Neural crest cell (in vitro differentiated cells): ENCODE results near the gene LEMD1. TPM values are rescaled to one million over a fixed set of nuclear protein-coding genes. Genes with fewer than 3 reads are reported as not detected.

ENCODE experiments used
- DNase-seq: peaks from one replicate; pipeline ENCODE4 v3.0.0; 2021; ENCODE audit warnings: low read depth, mixed read lengths, low spot score
- H3K27ac Mint-ChIP-seq: one replicate; pipeline ENCODE4 v1.8.0; 2021; ENCODE audit warnings: mild to moderate bottlenecking, mixed read lengths; ENCODE audit not compliant: unreplicated experiment
- H3K27me3 Mint-ChIP-seq: 2 replicates; pipeline ENCODE4 v1.8.0; 2021; ENCODE audit warnings: low read depth, mild to moderate bottlenecking, mixed read lengths
- H3K36me3 Mint-ChIP-seq: 2 replicates; pipeline ENCODE4 v1.8.0; 2021; ENCODE audit warnings: low read depth, mild to moderate bottlenecking, mixed read lengths
- H3K4me1 Mint-ChIP-seq: 2 replicates; pipeline ENCODE4 v1.8.0; 2021; ENCODE audit warnings: mixed read lengths
- H3K4me3 Mint-ChIP-seq: one replicate; pipeline ENCODE4 v1.8.0; 2021; ENCODE audit warnings: mild to moderate bottlenecking, mixed read lengths
- H3K9me3 Mint-ChIP-seq: 2 replicates; pipeline ENCODE4 v1.8.0; 2021; ENCODE audit warnings: mixed read lengths
- total RNA-seq: library from RNA; stranded (reverse); gene quantifications from 2 replicates; pipeline ENCODE4 v1.2.1, GENCODE V29; 2021
- TF ChIP-seq, protein P1 (sequence below): fragments of 200-600 bp; sonication (generic); conservative IDR thresholded peaks from 2 replicates; pipeline ENCODE4 v1.5.0; 2021; ENCODE audit warnings: antibody characterized with exemption, mild to moderate bottlenecking

LEMD1 gene
- total RNA-seq, 1 donor from 2014 or later: 10.7 TPM

DNA sequence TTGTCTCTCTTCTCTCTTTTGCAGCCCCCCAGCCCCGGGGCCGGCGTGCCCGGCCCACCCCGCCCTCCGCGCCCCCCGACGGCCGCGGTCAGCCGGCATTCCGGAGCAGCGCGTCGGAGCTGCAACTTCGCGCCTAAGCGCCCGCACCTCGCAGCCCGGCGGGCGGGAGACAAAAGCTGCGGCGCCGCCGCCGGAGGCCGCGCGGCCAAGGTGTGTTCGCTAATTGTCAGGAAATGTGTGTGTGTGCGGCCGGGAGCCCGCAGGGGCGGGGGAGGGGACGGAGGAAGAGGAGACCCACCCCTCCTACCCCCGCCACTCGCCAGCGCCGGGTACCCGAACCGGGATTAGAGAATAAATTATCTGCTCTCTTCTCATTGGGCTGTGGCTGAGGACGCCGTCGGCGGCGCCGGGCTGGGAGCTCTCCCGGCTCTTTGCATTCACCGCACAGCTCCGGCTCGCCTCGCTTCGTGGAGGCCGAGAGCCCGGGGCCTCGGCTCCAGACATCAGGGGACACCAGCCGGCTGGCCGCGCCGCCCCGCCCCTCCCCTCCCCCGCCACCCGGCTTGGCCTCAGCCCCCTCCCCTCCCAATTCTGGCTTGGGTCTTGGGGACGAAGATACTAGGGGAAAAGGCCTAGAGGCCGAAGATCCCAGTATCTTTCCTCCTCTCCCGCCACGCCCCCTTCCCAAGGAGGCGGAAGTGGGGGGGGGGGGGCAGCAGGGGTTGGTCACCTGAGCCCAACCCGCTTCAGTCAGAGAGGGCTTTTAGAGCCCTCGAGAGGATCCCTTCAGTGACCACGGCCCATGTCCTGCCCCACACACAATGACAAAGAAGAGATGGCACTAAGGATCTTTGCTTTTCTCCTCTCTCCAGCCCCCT lies 35.3 kb upstream of the LEMD1 start:
- TF ChIP-seq, protein P1, sequence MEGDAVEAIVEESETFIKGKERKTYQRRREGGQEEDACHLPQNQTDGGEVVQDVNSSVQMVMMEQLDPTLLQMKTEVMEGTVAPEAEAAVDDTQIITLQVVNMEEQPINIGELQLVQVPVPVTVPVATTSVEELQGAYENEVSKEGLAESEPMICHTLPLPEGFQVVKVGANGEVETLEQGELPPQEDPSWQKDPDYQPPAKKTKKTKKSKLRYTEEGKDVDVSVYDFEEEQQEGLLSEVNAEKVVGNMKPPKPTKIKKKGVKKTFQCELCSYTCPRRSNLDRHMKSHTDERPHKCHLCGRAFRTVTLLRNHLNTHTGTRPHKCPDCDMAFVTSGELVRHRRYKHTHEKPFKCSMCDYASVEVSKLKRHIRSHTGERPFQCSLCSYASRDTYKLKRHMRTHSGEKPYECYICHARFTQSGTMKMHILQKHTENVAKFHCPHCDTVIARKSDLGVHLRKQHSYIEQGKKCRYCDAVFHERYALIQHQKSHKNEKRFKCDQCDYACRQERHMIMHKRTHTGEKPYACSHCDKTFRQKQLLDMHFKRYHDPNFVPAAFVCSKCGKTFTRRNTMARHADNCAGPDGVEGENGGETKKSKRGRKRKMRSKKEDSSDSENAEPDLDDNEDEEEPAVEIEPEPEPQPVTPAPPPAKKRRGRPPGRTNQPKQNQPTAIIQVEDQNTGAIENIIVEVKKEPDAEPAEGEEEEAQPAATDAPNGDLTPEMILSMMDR: no peak
- no peaks in the 10 kb centered on the region for H3K36me3 Mint-ChIP-seq
- peaks cover 25% of the 10 kb centered on the region for H3K4me1 Mint-ChIP-seq
- no peaks in the 10 kb centered on the region for H3K9me3 Mint-ChIP-seq
- peaks cover 85% of the 10 kb centered on the region for H3K27me3 Mint-ChIP-seq
- H3K4me3 Mint-ChIP-seq: peak overlapping the region; percentile 91
- DNase-seq: peak; percentile 50
- H3K27ac Mint-ChIP-seq: no peak overlapping the region

DNA sequence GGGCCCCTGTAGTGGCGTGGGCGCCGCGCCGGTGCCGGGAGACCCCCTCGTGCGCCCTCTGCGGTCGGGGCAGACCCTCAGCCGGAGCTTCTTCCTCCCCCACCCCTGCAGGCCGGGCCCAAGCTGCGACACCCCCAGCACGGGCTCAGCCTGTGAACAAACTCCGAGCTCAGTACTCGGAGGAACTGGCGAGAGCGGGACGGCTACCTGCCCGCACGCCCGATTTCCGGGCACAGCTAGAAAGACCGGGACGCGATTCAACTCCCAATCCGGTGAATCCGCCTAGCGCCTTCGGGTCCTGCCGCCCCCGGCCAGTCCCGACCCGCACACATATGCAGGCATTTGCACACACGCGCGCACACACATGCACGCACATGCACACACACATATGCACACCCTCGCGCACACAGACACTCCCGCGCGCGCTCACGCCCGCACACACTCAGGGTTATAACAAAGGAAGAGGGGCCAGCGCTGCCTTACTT lies 34.6 kb upstream of the LEMD1 start:
- peaks cover 32% of the 10 kb centered on the region for H3K4me1 Mint-ChIP-seq
- DNase-seq: no peak
- H3K27ac Mint-ChIP-seq: peak overlapping the region; percentile 86

DNA sequence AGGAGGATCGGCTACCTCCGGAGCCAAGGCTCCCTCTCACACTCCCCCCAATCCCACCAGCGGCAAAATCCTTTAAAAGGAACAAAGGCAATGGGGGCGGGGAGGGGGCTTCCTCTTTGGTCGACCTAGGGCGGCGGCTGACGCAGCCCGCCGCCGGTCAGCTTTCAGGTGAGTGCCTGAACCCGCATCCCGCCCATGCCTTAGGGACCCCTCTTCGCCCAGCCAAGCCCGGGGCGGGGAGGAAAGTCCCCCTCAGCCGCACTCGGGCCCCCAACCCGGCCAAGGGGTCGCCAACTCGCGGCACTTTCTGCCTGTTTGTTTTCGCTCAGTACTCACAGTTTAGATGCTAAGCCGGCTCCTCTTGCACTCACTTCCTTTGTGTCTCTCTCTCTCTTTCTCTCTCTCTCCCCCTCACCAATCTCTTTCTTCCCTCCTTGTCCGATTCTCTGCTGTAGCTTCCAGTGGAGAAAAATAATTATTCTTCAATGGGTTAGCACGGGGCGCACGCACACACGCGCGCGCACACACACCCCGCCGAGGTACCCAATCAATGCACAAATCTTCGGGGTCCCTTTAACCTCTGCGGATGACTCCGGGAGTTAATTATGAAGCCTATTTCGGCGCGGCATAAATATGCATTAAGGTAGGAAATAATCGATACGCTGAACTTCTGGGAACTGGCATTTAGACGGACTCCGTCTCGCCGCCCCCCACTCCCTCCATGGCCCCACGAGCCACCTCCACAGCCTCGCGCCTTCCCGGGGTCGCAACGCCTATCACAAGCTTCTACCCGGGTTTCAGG lies 33.9 kb upstream of the LEMD1 start, which contains the start of gene BLACAT1:
TSS of gene BLACAT1 (minus strand) at position 465 of the 802 bp plus-strand sequence.
- TF ChIP-seq, protein P1: no peak
- DNase-seq: no peak
- Mint-ChIP-seq H3K9me3 (no peaks in the 10 kb centered on the region), H3K4me3 (peak within 1 kb of the TSS; percentile 91), H3K36me3 (no peaks in the 10 kb centered on the region), H3K27ac (peak within 1 kb of the TSS; percentile 86), H3K27me3 (peaks cover 83% of the 10 kb centered on the region), H3K4me1 (peaks cover 39% of the 10 kb centered on the region)

More for the DNA sequence above, 34.6 kb upstream of the LEMD1 start:
- peak overlapping the region; percentile 91 for H3K4me3 Mint-ChIP-seq
- H3K9me3 Mint-ChIP-seq: no peaks in the 10 kb centered on the region
- no peaks in the 10 kb centered on the region for H3K36me3 Mint-ChIP-seq
- TF ChIP-seq, protein P1: no peak
- peaks cover 86% of the 10 kb centered on the region for H3K27me3 Mint-ChIP-seq

DNA sequence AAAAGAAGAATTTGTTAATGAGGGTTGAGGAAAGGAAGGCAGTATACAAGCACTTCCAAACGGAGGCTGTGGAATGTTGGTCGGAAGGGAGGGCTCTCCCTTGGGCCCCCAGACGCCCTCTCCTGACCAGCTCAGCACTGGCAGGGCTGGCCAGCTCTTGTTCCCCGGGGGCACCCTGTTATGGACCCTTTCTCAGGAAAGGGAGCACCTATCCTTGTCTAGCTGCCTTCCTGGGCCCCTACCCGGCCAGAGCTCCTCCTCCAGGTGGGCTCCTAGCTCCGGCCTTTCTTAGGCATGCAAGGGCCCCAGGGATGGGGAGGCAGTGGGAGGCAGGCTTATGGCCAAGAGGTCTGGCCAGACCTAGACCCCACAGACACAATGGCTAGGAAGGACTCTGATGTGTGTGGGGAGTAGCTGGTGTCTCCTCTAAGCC lies 33.1 kb upstream of the LEMD1 start:
- H3K27ac Mint-ChIP-seq: no peak overlapping the region
- DNase-seq: no peak
- no peaks in the 10 kb centered on the region for H3K36me3 Mint-ChIP-seq
- peak overlapping the region; percentile 91 for H3K4me3 Mint-ChIP-seq
- TF ChIP-seq, protein P1: no peak
- H3K9me3 Mint-ChIP-seq: no peaks in the 10 kb centered on the region
- H3K4me1 Mint-ChIP-seq: peaks cover 47% of the 10 kb centered on the region
- H3K27me3 Mint-ChIP-seq: peaks cover 78% of the 10 kb centered on the region

DNA sequence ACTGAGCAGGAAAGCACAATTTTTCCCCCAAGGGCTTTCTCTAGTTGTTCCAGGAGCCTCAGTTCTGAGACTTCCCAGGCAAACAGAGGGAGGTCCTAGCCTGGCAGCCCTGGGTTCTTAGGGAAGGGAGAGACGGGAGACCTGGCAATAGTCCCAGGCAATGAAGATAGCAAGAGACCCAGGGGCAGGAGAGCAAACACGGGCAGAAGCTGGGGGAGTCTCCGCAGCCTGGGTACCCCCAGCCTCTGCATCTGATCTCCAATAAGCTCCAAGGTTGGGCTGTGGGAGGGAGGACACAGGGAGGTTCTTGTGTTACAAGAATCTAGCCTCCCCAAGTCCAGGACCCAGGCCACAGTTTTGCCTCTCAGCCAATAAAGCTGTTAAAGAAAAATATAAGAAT lies 31.6 kb upstream of the LEMD1 start:
- Mint-ChIP-seq H3K4me1 (peaks cover 62% of the 10 kb centered on the region), H3K27ac (no peak overlapping the region), H3K36me3 (no peaks in the 10 kb centered on the region), H3K4me3 (peak overlapping the region; percentile 48), H3K9me3 (no peaks in the 10 kb centered on the region), H3K27me3 (peaks cover 65% of the 10 kb centered on the region)
- DNase-seq: no peak
- TF ChIP-seq, protein P1: no peak
